ENCODE measurements around the gene PHACTR4. TPM values are rescaled to one million over a fixed set of nuclear protein-coding genes. Genes with fewer than 3 reads are reported as not detected.

The PHACTR4 gene
- total and polyA plus RNA-seq, 9 of the 15 experiments (the other 6 are each of a cell fraction or from before 2014, with no cell fraction given) = 6.4 to 43.6 (median 14.2) TPM

GRCh38 chr1:28518000-28518744, 148.6 kb downstream of the PHACTR4 start (continued):
- TF ChIP-seq ZNF12 (CRISPR knock-in tag; IDR thresholded peaks at IDR 0.05) = no peak; the same call in 1 of the 2 replicates
- peak; percentile 96 to 97 for TF ChIP-seq NRF1 (conservative IDR thresholded peaks at IDR 0.05 in 1 of 2, IDR thresholded peaks at IDR 0.05 in 1 of 2)
- no peak for TF ChIP-seq CEBPZ (IDR thresholded peaks at IDR 0.05; ENCODE audit: borderline replicate concordance, low read depth, low read length)
- peak in 1 of 2 experiments; percentile 12; a peak in 1 of 4 replicates for TF ChIP-seq ZMIZ1 (IDR thresholded peaks at IDR 0.05; ENCODE audit: low read depth in 2 of 2, low read length in 2 of 2)
- TF ChIP-seq TCF3 (CRISPR knock-in tag; IDR thresholded peaks at IDR 0.05) = 0 out of 2 replicates have a peak, but pooled peaks have one; percentile 2
- TF ChIP-seq SNIP1 (IDR thresholded peaks at IDR 0.05; ENCODE audit: low read depth) = no peak
- TF ChIP-seq KDM5B (IDR thresholded peaks at IDR 0.05; ENCODE audit: insufficient replicate concordance, low read depth, low read length) = peak; percentile 58
- peak; percentile 48; the same call in 1 of the 2 replicates for TF ChIP-seq CHCHD3 (CRISPR knock-in tag; IDR thresholded peaks at IDR 0.05)
- TF ChIP-seq GATAD2A (IDR thresholded peaks at IDR 0.05) = peak; percentile 10; the same call in 1 of the 2 replicates
- peak; percentile 76; the same call in 1 of the 2 replicates for TF ChIP-seq HMGXB4 (CRISPR knock-in tag; IDR thresholded peaks at IDR 0.05)
- TF ChIP-seq ZSCAN29 (IDR thresholded peaks at IDR 0.05) = peak; percentile 45; the same call in 1 of the 2 replicates
- TF ChIP-seq ZNF175 (CRISPR knock-in tag; IDR thresholded peaks at IDR 0.05; ENCODE audit: low read depth) = peak; percentile 67
- peak; percentile 93 for TF ChIP-seq STAT6 (CRISPR knock-in tag; IDR thresholded peaks at IDR 0.05)

Data from K562 (cell line).